ENCODE data around the gene ZP3.
"Not testable (repeated sequence)": the region's sequence is repeated elsewhere in the genome, so short reads cannot be mapped to it uniquely, and the experiment has no call there.

The ZP3 gene

DNA sequence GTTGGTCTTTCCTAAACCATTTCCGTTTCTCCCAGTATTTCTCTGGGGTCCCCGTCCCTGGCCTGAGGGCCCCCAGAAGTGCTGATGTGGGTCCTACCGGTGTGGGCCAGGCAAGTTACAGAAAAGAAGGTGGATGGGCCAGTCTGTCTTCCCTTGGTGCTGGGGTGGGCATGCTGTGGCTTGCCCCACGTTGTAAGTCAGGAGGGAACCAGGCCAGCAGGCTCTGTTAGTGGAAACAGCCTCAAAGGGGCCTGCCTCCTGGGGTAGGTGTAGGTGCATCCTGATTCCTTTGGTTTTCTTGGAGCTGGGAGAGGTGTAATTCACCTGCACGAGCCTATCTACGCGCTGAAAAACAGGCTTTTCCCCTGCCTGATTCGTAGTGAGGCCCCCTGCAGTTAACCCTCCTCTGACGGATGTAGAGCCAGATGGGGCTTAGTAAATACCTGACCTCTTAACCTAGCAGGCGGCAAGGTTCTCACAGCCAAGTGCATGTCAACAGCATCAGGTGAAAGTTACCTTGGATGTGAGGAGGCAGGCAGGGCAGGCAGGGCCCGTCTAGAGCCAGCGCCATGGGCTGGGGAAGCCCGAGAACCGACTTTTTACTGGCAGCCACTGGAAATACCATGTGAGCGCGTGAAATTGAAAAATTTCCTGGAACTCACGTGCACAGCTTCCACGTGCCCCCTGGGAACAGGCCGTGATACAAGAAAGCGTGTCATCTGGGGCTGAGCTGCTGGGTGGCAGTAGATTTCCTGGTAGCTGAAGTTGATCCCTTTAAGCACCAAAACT, 61.3 kb downstream of the ZP3 start:
- not testable (repeated sequence) for DNase-seq (ENCODE audit: low read depth)

DNA sequence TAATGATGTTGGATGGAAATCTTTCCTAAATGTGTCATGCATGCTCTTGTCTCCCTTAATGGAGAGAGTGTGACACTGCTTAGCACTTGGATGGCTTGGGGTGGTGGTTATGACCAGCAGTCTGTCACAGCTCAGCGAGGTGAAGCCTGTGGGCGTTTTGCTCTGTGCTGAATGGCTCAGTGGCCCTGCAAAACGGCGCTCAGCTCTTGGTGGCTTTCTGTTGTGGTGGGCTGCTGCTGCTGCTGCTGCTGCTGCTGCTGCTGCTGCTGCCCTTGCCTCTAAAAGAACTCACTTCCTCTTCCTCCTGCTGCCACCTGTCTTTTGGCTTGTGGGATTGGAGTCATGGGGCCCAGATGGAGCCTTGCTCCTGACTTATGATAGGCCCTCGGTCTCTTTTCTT, 61.9 kb downstream of the ZP3 start:
- DNase-seq (ENCODE audit: low read depth): not testable (repeated sequence)

DNA sequence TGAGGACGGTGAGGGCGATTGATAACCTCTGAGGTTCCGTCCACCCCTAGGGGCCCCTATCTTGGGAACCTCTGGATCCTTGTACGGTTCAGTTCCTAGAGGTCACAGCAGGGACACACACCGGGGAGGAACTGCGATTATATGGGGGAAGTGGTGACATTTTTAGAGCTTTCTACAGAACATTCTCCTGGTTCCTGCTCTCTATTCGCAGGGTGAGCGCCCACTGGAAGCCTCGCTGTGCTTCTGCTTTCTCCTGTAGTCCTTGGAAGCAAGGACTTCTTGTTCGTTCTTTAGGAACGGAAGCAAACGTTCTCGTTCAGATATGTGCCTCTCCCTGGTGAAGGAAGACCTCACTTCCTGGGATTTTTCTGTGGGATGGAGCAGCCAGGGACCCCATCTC, 63.2 kb downstream of the ZP3 start:
- DNase-seq (ENCODE audit: low read depth): not testable (repeated sequence)
